Kidney glomerular epithelial cell (primary cell): ENCODE data around the gene FIBCD1.
A peak's percentile ranks its signal among the peaks of the same experiment; 100 is the strongest.

ENCODE experiments used
- DNase-seq: peaks from one replicate; lab custom pipeline; 2025; lab: John Stamatoyannopoulos, UW

FIBCD1 gene

GRCh38 chr9:130935648-130936271 lies 3.3 kb downstream of the FIBCD1 start:
- DNase-seq: no peak

DNA sequence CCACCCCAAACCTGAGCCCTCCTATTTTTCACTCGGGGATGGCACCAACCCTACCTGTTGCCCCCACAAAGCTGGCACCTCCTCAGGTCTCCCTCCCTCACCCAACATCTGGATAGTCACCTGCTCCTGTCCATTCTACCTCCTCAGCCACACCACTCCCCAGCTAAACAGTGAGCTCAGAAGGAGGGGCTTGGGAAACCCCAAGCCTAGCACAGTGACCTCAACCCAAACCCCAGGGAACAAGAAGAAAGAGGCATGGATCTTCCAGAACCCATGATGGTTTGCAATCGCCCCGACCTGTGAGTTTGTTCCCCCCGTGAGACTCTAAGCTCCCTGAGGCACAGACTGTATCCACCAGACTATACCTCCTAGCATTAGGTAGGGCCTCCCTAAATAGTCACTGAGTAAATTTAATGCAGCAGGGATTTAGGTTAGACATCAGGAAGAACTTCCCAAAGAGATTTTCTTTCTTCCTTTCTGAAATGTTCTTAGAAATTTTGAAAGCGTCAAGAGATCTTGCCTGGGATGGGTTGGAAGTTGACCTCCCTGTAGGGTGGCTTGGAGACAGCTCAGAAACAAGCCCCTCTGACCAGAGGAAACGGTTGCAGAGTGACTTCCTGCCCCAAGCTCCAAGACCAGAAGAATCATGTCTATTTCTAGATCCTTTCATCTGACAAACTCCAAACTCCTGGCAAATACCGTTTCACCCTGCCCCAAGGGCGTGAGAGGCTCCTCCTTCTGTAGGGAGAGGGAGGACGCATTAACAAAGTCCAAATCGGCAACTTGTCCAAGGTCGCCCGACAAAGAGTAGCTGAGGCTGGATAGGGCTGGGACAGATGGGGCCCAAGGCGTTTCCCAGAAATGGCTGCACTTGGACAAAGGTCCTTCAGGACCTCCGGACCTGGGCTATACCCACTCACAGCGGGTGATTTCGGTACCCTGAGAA lies 4.1 kb downstream of the FIBCD1 start:
- DNase-seq: no peak

DNA sequence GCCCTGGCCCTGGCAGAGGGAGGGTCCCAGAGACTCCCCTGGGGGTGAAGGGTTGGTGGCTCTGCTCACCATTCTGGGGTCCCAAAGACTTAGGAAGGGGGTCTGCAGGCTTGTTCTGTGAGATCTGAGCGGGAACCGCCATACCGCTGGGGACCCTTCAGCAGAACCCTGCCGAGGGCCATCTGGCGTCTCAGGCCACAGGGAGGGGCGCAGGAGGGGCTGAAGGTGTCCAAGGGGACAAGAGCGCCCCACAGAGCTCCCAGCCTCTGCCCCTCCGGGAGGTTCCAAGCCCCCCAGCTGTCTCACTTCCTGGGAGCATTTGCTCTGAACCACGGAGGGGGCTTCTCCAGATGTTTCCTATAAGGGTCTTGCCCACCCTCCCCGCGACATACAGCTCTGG lies 4.8 kb downstream of the FIBCD1 start:
- no peak for DNase-seq

DNA sequence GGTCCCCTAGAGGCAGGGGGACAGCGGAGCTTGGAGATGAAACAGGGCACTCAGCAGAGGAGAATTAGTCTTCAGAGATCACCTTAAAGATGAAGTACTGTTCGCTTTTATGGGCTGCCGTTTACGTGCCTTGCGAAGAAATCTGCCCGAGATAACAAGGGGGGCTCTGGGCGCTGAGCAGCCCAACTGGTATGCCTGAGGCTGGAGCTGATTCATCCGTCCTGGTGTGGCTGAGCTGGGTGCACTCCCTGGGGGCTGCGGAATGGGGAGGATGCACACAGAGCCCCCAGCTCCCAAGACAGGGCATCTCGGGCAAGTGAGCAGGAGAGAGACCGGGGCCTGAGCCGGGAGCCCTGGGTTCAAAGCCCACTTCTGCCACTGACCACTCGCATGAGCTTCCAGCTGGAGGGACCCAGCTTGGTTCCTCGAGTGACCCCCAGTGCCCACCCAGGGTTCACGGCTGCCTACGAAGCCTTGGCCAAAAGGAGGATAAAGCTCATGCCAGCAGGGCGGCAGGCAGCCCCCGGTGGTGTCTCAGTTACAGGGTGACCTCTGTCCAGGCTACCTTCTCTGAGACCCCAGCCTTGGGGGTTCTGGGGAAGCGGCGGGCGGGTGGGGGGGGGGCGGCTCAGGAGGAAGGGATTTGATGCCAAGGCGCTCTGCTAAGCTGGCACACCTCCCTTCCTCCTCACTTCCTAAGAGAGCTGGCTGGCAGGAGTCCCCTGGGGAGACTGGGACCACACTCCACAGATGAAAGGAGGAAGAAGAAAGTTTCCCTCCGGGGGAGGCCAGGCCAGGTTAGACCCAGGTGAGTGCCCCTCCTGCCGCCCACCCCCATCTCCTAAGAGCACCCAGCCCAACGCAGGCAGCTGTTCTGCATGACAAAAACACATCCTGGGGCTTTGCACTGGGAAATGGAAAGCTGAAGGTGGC lies 5.7 kb downstream of the FIBCD1 start:
- DNase-seq: peak; percentile 74

GRCh38 chr9:130932255-130933079 lies 6.6 kb downstream of the FIBCD1 start:
- no peak for DNase-seq

- DNase-seq: no peak
These were observed 7.4 kb downstream of the FIBCD1 start for GRCh38 chr9:130931508-130932254.

- no peak for DNase-seq
These were observed 8.2 kb downstream of the FIBCD1 start for GRCh38 chr9:130930804-130931349.

DNA sequence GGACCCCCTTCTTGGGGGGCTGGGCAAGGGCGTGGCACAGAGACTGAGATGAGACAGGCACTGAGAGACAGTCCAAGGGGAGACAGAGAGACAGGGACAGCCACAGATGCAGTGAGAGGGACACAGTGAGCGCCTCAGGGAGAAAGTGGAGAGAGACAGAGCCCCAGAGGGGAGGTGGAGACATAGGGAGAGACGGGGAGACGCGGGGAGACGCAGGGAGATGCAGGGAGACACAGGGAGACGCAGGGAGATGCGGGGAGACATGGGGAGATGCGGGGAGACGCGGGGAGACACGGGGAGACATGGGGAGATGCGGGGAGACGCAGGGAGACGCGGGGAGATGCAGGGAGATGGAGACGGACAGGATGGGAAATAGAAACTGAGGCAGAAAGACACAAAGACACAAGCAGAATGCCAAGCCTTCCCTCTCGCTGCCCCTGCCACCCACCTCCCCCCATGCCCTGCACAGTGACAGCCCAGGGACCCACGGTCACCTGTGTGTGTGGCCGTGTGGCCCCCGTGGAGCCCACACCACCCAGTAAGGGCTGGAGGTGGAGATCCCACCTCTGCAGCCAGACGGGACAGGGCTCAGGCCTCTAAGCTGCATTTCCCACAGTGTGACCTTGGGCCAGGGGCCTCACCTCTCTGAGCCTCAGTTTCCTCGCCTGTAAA lies 8.8 kb downstream of the FIBCD1 start:
- DNase-seq: no peak

- DNase-seq: no peak
These were observed 9.4 kb downstream of the FIBCD1 start for GRCh38 chr9:130929571-130930038.

DNA sequence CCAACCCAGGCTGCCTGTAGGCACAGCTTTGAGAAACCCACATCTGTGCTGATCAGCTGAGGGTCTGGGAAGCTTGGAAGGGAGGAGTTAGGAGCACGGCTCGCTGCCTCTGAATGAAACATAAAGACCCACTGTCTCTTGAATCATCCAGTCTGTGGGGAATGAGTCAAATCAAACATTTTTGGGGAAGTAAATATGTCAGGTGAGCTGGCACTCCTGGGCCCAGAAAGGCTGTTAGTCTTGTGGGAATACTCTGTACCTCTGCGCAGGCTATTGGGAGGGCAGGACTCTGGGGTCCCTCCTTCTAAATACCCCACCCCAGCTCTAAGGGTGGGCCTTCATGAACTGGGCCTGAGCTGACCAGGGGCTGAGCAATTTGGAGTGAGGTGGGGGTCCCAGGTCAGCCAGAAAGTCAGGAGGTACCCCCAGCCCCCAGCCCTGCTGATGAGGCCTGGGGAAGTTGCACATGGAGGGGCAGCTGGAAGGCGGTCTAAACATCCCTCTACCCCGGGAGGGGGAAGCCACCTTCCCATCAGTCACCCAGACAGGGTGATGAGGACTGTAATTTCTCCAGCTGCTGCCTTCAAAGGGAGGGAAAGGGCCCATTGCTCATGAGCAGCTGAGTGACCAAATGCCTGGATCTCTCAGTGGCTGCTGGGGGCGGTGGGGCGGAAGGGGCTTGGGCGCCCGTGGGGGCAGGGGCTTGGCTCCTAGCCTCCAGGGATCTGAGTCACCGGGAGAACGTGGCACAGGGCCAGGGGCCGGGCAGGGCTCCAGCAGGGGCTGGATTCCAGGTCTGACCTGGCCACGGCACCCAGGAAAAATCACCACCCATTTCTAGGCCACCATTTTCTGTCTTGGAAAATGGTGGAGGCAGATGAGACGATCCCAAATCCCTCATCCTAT lies 10.8 kb downstream of the FIBCD1 start:
- peak; percentile 92 for DNase-seq

- peak; percentile 3 for DNase-seq
These were observed 11.7 kb downstream of the FIBCD1 start for GRCh38 chr9:130927338-130927737.

DNA sequence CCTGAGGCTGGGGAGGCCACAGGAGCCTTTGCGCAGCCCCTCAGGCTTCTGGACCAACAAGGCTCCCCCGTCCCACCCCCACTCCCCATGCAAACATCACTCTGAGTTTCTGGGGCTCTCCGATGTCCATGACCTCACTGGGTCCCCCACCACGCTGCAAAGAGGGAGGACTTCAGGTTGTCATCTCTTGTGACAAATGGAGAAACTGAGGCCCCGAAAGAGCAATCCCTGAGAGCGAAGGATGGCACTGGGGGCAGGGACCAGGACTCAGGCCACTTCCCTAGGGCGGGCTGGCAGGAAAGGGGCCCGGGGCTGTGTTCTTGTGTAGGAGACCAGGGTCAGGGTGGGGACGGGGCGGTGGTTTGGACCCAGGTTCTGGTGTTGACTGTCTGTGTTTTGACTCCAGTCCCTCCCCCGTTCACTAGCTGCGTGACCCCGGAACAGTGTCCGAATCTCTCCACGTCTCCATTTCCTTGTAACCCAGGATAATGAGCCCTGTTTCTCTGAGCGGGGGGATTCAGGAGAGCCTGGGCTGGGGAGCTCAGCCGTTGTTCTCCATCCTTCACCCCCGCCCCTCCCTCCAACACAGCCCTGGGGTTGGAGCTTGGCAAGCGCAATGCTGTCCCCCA lies 13.9 kb downstream of the FIBCD1 start:
- DNase-seq: no peak

DNA sequence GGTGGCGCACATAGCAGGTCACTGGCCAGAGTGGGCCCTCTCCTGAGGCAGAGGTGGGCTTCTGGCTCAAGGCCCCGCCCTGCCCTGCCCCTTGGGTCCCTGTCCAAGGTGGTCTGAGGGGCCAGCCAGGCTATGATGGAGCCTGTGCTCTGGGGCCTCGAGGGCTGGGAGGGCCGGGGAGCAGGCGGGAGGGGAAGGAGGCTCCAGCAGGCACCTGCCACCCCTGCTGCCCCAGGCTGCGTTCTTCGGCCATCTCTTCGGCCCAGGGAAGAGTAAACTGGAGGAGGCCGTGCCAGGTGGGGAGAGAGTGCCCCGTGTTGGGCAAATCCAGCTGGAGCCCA lies 14.6 kb downstream of the FIBCD1 start:
- no peak for DNase-seq

DNA sequence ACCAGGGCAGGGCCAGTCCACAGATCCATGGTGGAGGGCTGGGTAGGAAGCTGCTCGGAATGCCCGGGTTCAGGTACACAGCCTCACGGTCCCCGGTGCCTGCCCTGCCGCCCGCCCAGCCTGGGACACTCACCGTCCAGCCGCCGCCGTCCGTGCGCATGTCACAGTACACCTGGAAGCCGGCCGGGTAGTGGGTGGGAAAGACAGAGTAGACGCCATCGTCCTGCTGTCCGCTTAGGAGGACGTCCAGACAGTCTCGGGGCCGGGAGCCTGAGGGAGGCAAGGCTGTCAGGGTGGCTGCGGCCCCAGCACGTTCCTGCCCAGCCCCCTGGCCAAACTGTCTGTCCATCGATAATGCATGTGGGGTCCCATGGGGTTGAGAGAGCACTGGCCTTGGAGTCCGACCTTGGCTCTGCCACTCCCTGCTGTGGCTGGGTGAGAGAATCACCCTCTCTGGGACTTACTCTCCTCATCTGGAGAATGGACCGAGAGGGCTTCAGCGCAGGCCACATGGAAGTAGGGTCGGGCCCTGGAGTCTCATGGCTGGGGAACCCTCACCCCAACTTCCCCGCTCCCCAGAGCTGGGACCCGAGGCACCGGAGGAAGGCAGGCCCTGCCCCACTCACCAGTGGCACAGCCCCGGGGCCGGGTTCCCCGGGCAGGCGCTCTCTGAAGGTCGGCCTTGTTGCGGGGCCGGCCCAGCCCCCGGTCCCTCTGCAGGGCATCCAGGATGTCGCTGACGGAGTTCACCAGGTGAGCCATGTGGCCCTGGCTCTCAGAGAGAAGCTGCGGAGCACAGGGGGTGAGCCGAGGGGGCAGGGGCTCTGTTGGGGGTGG lies 15.2 kb downstream of the FIBCD1 start:
- DNase-seq: no peak

DNA sequence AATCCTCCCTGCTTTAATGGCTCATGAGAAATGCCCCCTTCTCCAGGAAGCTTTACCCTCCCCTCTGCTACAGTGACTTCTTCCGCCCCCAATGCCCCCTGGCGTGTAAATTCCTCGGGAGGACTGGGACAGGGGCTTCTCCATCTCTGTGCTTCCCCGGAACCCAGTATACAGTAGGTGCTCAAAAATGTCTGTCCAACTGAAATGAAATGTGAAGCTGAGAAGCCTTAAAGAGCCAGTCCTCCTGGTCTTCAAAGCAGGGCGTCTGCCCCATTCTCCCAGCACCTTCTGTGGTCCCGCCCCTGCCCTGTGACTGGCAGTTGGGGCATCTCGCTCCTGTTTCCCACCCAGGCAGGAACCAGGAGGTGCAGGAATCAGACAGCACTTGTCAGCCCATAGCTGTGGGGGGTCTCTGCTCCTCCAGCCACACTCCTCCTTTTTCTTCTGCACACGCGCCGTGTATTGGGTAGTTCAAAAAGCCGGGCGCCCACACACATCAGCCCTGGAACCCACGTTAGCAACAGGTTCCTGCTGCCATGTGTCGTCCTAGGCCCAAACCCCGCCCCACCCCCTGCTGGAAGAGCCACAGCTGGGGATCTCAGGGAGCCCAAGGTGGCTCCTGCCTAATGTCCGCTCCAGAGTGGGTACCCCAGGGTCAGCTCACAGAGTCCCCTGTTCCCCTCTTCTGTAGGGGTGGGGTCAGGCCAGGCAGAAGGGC lies 16.0 kb downstream of the FIBCD1 start:
- DNase-seq: no peak

DNA sequence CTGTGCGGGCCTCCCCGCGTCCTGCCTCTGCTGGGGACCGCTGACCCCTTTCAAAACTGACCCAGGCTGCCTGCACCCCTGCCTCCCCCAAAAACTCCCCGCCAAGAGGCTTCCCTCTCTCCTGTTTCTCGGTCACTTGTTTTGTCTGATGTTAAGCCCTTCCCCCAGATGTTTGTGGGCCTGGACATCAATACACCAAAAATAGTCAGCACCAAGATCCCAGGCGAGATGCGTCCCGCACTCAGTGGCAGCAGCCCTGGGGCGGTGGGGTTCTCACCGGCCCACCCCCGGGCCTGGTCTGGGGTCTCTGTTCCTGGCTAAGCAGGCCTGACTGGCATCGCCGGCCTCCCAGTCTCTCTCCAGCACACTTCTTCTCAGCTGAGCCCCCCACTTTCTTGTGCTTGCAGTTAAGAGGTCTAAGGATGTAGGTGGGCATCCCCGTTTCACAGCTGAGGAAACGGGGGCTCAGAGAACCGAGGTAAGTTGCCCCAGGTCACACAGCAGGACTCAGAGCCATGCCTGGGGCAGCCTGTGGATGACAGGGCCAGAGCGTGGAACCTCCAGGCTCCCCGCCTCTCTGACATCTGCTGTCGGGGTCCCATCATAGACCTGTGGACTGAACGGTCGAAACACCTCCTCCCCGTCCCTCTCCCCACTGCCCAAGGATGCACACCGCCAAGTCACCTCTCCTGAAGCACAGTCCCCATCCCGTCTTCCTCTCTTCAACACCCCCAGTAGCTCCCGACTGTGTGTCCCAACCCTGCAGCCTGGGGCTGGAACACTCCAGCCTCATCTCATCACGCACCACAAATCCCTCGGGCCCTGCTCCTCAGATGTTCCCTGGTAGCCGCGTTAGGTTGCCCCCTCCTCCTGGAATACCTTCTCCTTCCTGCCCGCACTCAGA lies 16.8 kb downstream of the FIBCD1 start:
- no peak for DNase-seq
